Activated T-helper 1 cell treated with anti-CD3 and anti-CD28 coated beads, Interleukin-12 subunit alpha, Interleukin-12 subunit beta, Interleukin-2, Interleukin-4 antibody, amounts not matched to agents 30 ng/mL and 10 ng/mL and 1 ng/mL, durations not matched to agents 14 hours and 24 hours and 36 hours (primary cell): ENCODE data around the gene APC. TPM values are rescaled to one million over a fixed set of nuclear protein-coding genes. Genes with fewer than 3 reads are reported as not detected.

Experiments
- DNase-seq: peaks from one replicate; pipeline ENCODE4 v3.0.0; 2021; ENCODE audit warnings: low spot score
- H3K27ac Mint-ChIP-seq: one replicate; pipeline ENCODE4 v1.8.0; 2021; ENCODE audit warnings: mild to moderate bottlenecking, mixed read lengths
- H3K27me3 Mint-ChIP-seq: one replicate; pipeline ENCODE4 v1.8.0; 2022; ENCODE audit warnings: mild to moderate bottlenecking, moderate library complexity, mixed read lengths; ENCODE audit not compliant: insufficient read depth
- H3K36me3 Mint-ChIP-seq: one replicate; pipeline ENCODE4 v1.8.0; 2021; ENCODE audit warnings: low read depth, mixed read lengths
- H3K4me1 Mint-ChIP-seq: one replicate; pipeline ENCODE4 v1.8.0; 2021; ENCODE audit warnings: low read depth, mixed read lengths
- H3K4me3 Mint-ChIP-seq: one replicate; pipeline ENCODE4 v1.8.0; 2021; ENCODE audit warnings: mild to moderate bottlenecking, moderate library complexity, mixed read lengths
- H3K9me3 Mint-ChIP-seq: one replicate; pipeline ENCODE4 v1.8.0; 2021; ENCODE audit warnings: mixed read lengths
- intact Hi-C: fragments of 100-400 bp; cut with micrococcal nuclease; formaldehyde crosslinking; loops from one replicate; pipeline ENCODE4 v1.15.1; 2024
- total RNA-seq: library from RNA; stranded (reverse); gene quantifications from 2 replicates; pipeline ENCODE4 v1.2.3, GENCODE V29; 2022

The APC gene
- total RNA-seq, 1 donor from 2014 or later: 20.3 TPM

DNA sequence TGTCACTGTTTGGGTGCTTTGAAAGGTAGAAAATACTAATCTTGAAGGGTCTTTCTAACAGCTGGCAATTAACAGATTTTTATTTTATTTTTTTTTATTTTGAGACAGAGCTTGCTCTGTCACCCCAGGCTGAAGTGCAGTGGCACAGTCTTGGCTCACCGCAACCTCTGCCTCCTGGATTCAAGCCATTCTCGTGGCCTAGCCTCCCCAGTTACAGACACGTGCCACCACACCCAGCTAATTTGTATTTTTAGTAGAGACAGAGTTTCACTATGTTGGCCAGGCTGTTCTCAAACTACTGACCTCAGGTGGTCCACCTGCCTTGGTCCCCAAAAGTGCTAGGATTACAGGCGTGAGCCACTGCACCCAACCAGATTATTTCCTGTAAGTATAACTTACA, 12.8 kb upstream of the APC start:
- intact Hi-C loops: no loop called here
- peaks cover 2% of the 10 kb centered on the region for H3K36me3 Mint-ChIP-seq
- no peak overlapping the region for H3K4me3 Mint-ChIP-seq
- H3K27ac Mint-ChIP-seq: no peak overlapping the region
- no peaks in the 10 kb centered on the region for H3K9me3 Mint-ChIP-seq
- H3K4me1 Mint-ChIP-seq: peaks cover 10% of the 10 kb centered on the region
- no peak for DNase-seq
- peaks cover 2% of the 10 kb centered on the region for H3K27me3 Mint-ChIP-seq

DNA sequence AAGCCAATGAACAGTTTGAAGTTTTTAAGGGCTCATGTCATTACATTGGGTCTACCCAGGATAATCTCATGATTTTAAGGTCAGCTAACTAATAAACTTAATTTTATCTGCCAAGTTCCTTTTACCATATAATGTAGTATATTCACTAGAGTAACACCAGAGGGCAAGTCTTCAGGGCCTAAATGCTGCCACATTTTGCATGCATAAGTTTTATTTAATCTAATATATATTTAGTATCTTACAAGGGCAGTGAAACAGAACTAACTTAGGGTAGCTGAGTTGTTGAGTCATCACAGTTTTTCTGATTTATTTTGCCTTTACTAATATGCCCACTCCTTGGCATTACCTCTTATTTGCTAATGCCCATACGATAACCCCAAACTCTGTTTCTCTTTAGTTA, 8.1 kb upstream of the APC start:
- no peaks in the 10 kb centered on the region for H3K4me1 Mint-ChIP-seq
- no peak overlapping the region for H3K27ac Mint-ChIP-seq
- no peaks in the 10 kb centered on the region for H3K9me3 Mint-ChIP-seq
- peaks cover under 1% of the 10 kb centered on the region for H3K36me3 Mint-ChIP-seq
- intact Hi-C loops: no loop called here
- H3K4me3 Mint-ChIP-seq: no peak overlapping the region
- peaks cover 2% of the 10 kb centered on the region for H3K27me3 Mint-ChIP-seq
- no peak for DNase-seq

DNA sequence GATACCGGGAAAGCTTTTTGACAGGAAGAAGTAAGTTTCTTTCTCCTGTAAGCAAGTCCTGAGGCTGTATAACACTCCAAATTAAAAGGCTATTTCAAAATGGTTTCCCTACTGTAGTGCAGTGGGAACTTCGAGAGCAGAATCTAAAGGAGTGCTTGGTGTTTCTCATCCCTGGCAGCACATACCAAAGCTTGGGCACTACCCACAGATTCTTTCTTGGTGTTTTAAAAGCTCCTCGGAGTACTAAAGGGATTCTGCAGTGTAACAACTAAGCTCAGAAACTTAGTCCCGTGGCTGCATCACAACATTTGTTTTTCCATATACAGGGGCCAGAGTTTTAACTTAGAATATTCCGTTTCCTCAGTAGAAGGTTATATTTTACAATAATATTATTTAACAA, 5.6 kb upstream of the APC start:
- Mint-ChIP-seq H3K36me3 (no peaks in the 10 kb centered on the region), H3K4me1 (peaks cover 3% of the 10 kb centered on the region), H3K27me3 (peaks cover 2% of the 10 kb centered on the region), H3K9me3 (no peaks in the 10 kb centered on the region), H3K27ac (no peak overlapping the region), H3K4me3 (no peak overlapping the region)
- intact Hi-C loops: no loop called here
- no peak for DNase-seq

DNA sequence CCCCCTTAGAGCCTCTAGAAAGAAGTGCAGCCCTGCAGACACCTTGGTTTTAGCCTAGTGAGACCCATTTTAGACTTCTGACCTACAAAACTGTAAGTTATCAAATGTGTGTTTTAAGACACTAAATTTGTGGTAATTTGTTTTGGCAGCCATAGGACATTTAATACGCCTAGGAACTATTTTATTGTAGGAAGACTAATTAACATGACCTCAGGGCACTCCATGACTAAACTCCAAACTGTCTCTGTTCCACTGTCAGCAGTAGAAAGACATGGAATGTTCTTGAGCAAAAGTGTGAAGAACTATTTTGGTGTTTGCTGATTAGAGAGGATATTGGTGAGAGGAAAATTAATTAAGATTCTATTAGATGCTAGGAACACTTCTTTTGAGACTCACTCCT, 4.1 kb upstream of the APC start:
- Mint-ChIP-seq H3K27ac (no peak overlapping the region), H3K27me3 (peaks cover 4% of the 10 kb centered on the region), H3K4me3 (no peak overlapping the region), H3K4me1 (peaks cover 17% of the 10 kb centered on the region), H3K9me3 (no peaks in the 10 kb centered on the region), H3K36me3 (peaks cover 3% of the 10 kb centered on the region)
- DNase-seq: no peak
- intact Hi-C loops: no loop called here

DNA sequence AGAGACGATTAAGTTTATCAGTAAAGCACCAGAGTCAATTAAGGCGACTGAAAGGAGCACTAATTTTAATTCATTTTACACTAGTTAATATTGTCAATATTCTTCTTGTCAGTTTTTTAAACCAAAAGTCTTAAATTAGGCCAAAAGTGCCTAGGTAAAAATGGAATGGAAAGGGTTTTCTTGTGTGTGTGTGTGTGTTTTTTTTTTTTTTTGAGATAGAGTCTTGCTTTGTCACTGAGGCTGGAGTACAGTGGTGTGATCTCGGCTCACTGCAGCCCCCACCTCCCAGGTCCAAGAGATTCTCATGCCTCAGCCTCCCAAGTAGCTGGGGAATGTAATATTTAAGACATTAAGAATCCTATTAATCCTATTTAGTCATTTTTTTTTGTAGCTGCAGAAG, 3.1 kb upstream of the APC start:
- intact Hi-C loops: no loop called here
- no peak overlapping the region for H3K27ac Mint-ChIP-seq
- no peaks in the 10 kb centered on the region for H3K9me3 Mint-ChIP-seq

DNA sequence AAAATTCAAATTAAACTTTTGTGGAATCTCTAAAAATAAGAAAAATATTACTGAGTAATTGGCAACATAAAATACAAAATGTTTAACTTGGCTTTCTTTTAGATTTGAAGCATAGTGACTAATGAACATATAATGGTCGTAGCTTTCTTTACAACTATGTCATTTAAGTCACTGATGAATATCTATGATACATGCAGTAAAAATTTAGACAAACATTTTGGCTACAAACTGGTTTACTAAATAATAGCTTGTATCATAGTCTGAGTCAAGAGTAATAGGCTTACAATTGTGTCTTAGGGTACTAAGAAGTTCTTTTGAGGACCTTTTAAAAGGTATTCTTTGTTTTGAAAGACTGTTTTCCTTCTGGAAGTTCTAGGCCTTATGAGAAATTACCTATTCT, 2.0 kb upstream of the APC start:
- no peak overlapping the region for H3K27ac Mint-ChIP-seq
- H3K4me3 Mint-ChIP-seq: no peak overlapping the region
- intact Hi-C loops: loop anchor here (2.0 kb wide), 1 partner anchor 317 kb away; the partner anchor contains the start of gene EPB41L4A
- no peaks in the 10 kb centered on the region for H3K9me3 Mint-ChIP-seq
- DNase-seq: no peak
- H3K4me1 Mint-ChIP-seq: peaks cover 17% of the 10 kb centered on the region
- H3K36me3 Mint-ChIP-seq: peaks cover 3% of the 10 kb centered on the region
- peaks cover 2% of the 10 kb centered on the region for H3K27me3 Mint-ChIP-seq

More for the DNA sequence above, 3.1 kb upstream of the APC start:
- peaks cover 2% of the 10 kb centered on the region for H3K27me3 Mint-ChIP-seq
- DNase-seq: no peak
- no peak overlapping the region for H3K4me3 Mint-ChIP-seq
- H3K4me1 Mint-ChIP-seq: peaks cover 17% of the 10 kb centered on the region
- peaks cover 3% of the 10 kb centered on the region for H3K36me3 Mint-ChIP-seq

DNA sequence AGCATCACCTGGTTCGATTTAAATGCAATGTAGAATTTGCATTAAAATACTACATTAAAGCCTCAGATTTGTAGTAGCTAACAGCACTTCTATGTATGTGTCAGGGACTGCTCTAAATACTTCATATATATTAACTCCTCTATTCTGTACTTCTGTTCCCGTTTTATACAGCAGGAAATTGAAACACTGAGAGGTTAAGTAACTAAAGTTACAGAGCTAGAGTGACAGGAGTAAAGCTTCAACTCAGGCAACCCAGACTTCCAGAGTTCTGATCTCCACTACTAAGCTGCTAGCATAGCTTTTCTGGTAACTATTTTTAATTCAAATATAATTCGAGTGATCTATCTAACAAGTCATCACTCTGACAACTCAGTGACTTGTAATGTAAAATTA, 619 bp upstream of the APC start:
- H3K36me3 Mint-ChIP-seq: peaks cover 3% of the 10 kb centered on the region
- DNase-seq: no peak
- no peak overlapping the region for H3K27ac Mint-ChIP-seq
- H3K27me3 Mint-ChIP-seq: peaks cover 2% of the 10 kb centered on the region
- H3K9me3 Mint-ChIP-seq: no peaks in the 10 kb centered on the region
- H3K4me1 Mint-ChIP-seq: peaks cover 17% of the 10 kb centered on the region
- peak overlapping the region; percentile 30 for H3K4me3 Mint-ChIP-seq
- intact Hi-C loops: loop anchor here (1.0 to 2.0 kb wide), 2 partner anchors 30 to 318 kb away; partner anchors contain the start of gene EPB41L4A

DNA sequence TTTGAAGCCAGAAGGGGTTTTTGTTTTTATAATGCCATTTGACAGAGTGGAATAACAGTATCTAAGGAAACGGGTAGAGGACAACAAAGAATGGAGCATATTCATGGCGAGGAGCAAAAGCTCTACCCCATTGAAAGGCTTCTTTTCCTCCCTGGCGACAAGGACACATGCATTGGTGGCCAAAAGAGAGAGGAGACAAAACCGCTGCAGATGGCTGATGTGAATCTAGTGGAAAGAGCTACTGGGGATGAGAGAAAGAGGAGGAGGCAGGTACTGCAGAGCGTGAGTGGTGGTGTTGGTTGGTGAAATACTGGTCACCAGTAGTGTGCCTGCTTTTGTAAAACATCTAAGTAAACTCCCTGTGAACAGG, 491 bp downstream of the APC start:
- H3K4me3 Mint-ChIP-seq: peak overlapping the region; percentile 89

DNA sequence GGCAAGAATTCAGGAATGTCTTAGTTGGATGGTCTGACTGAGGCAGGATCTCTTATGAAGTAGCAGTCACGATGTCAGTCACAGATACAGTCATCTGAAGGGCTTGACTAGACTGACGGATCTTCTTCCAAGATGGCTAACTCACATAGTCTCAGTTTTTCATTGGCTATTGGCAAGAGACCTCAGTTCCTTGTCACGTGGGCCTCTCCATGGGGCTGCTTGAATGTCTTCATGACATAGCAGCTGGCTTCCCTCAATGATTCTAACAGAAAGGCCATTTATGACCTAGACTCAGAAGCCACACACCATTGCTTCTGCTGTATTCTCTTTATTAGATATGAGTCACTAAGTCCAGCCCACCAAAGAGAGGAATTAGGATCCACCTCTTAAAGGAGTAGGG, 4.7 kb downstream of the APC start:
- H3K36me3 Mint-ChIP-seq: peaks cover 3% of the 10 kb centered on the region
- intact Hi-C loops: loop anchor here (2.0 kb wide), 1 partner anchor 14 kb away; no protein-coding TSS in a partner anchor
- H3K4me3 Mint-ChIP-seq: no peak overlapping the region
- H3K27me3 Mint-ChIP-seq: peaks cover 5% of the 10 kb centered on the region
- H3K27ac Mint-ChIP-seq: no peak overlapping the region
- DNase-seq: no peak
- H3K4me1 Mint-ChIP-seq: peaks cover 17% of the 10 kb centered on the region
- H3K9me3 Mint-ChIP-seq: no peaks in the 10 kb centered on the region

More for the DNA sequence above, 491 bp downstream of the APC start:
- H3K9me3 Mint-ChIP-seq: no peaks in the 10 kb centered on the region
- peak overlapping the region; percentile 19 for H3K27ac Mint-ChIP-seq
- H3K4me1 Mint-ChIP-seq: peaks cover 17% of the 10 kb centered on the region
- intact Hi-C loops: no loop called here
- H3K27me3 Mint-ChIP-seq: peaks cover 2% of the 10 kb centered on the region
- no peak for DNase-seq
- peaks cover 3% of the 10 kb centered on the region for H3K36me3 Mint-ChIP-seq

DNA sequence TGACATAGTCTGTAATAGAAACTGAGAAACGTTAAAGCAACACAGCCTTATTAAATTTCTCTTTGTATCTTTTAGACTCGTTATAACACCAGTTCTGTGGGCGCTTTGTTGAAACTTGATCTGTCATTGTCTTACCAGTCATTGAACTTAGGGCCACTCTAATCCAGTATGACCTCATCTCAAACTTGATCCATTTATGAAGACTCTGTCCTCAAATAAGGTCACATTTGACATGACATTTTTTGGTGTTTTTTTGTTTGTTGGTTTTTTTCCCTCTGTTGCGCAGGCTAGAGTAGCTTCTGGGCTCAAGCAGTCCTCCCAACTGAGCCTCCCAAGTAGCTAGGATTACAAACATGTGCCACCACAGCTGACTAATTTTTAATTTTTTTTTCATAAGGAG, 5.9 kb downstream of the APC start:
- peaks cover 3% of the 10 kb centered on the region for H3K27me3 Mint-ChIP-seq
- intact Hi-C loops: loop anchor here (2.0 kb wide), 1 partner anchor 13 kb away; no protein-coding TSS in a partner anchor
- H3K9me3 Mint-ChIP-seq: no peaks in the 10 kb centered on the region
- no peak overlapping the region for H3K4me3 Mint-ChIP-seq
- DNase-seq: no peak
- H3K4me1 Mint-ChIP-seq: peaks cover 6% of the 10 kb centered on the region
- no peaks in the 10 kb centered on the region for H3K36me3 Mint-ChIP-seq
- H3K27ac Mint-ChIP-seq: no peak overlapping the region

DNA sequence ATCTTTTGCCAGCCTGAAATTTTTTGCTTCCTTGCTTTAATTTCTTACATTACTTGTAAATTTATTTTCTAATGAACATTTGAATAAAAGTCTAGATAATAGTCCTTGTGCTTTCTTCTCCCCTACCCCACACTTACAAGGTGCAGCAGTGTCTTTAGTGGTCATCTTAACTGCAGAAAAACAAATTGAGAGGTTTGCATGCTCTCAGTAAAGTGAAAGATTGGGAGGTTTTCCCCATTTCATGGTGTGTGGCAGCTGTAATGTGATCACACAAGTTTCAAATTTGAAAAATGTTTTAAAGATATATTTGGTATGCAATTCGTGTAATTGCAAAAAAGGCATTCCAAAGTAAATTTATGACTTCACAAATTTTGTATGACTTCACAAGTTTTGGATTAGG, 14.7 kb downstream of the APC start:
- no peak overlapping the region for H3K4me3 Mint-ChIP-seq

DNA sequence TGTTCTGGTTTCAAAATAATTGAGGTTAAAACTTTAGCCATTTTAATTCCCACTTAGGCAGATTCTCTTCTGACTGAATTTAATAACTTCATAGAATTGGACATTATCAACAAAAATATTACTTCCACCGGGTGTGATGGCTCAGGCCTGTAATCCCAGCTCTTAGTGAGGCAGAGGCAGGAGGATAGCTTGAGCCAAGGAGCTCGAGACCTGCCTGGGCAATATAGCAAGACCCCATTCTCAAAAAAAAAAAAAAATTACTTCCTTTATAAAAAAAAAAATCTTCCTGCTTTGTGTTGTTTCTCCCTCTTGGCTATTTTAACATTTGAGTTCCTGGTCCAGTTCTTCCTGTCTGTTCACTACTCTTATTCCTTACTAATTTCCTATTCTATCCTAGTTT, 18.0 kb downstream of the APC start:
- Mint-ChIP-seq H3K4me3 (no peak overlapping the region), H3K27ac (no peak overlapping the region), H3K4me1 (peaks cover 4% of the 10 kb centered on the region), H3K27me3 (peaks cover 2% of the 10 kb centered on the region), H3K36me3 (peaks cover 6% of the 10 kb centered on the region), H3K9me3 (no peaks in the 10 kb centered on the region)
- DNase-seq: no peak
- intact Hi-C loops: loop anchor here (2.0 to 5.0 kb wide), 2 partner anchors 13 to 48 kb away; no protein-coding TSS in a partner anchor

More for the DNA sequence above, 14.7 kb downstream of the APC start:
- Mint-ChIP-seq H3K27me3 (no peaks in the 10 kb centered on the region), H3K4me1 (peaks cover 1% of the 10 kb centered on the region), H3K27ac (no peak overlapping the region), H3K36me3 (peaks cover 4% of the 10 kb centered on the region), H3K9me3 (no peaks in the 10 kb centered on the region)
- intact Hi-C loops: no loop called here
- DNase-seq: no peak

DNA sequence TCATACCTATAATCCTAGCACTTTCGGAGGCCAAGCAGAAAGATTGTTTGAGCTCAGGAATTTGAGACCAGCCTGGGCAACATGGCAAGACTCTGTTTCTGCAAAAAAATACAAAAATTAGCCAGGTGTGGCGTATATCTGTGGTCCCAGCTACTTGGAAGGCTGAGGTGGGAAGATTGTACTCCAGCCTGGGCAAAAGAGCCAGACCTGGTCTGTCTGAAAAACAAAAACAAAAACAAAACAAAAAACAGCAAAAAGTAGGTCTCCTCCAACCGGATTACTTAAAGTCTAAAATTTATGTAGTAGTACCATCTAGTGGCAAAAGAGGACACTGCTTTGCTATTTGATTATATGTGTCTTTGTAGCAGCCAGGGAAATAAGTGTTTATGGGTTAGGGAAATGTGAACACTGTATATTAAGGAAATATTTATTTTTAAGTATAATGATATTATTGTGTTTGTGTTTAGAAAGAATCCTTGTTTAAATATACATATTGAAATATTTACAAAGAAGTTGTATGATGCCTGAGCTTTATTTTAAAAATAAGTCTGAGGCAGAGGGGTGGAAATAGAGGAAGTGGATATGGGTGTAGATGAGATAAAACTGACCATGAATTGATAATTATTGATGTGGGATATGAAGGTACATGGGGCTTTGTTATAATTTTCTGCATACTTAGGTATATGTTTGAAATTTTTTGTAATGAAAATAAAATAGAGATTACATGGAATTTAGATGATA, 20.0 kb downstream of the APC start:
- Mint-ChIP-seq H3K27ac (no peak overlapping the region), H3K27me3 (peaks cover 2% of the 10 kb centered on the region), H3K4me3 (no peak overlapping the region), H3K9me3 (no peaks in the 10 kb centered on the region), H3K36me3 (peaks cover 6% of the 10 kb centered on the region), H3K4me1 (peaks cover 4% of the 10 kb centered on the region)
- intact Hi-C loops: loop anchor here (1.0 to 5.0 kb wide), 6 partner anchors 15 to 849 kb away; no protein-coding TSS in a partner anchor
- no peak for DNase-seq
